Measurements from ENCODE around the gene USP43. TPM values are rescaled to one million over a fixed set of nuclear protein-coding genes. Genes with fewer than 3 reads are reported as not detected.
"Not testable (repeated sequence)": the region's sequence is repeated elsewhere in the genome, so short reads cannot be mapped to it uniquely, and the experiment has no call there.

Gene USP43
- total RNA-seq = under 1 TPM; 0.20 to 0.84 (median 0.26) TPM

- no peak for DNase-seq (ENCODE audit: low spot score in 2 of 2)
- Histone ChIP-seq H3K27me3 (peaks cover 0 to 42% of the 10 kb centered on the region in 2 donors), H3K27ac (peak within 1 kb of the TSS in 1 of 4 donors; percentile 74), H3K4me1 (peaks cover 0 to 22% (median 4%) of the 10 kb centered on the region in 4 donors), H3K9me3 (no peaks in the 10 kb centered on the region), H3K36me3 (no peaks in the 10 kb centered on the region), H3K4me3 (peak within 1 kb of the TSS; percentile 5 to 51 (median 37))
- WGBS, 2 donors = 0 to 2% methylated on average over 10 to 37 of the region's 72 CpGs
- no peak for TF ChIP-seq CTCF (IDR thresholded peaks at IDR 0.05)
- TF ChIP-seq POLR2A (IDR thresholded peaks at IDR 0.05) = no peak
- TF ChIP-seq EP300 (IDR thresholded peaks at IDR 0.05) = no peak
These were observed at the start of gene USP43 for GRCh38 chr17:9644910-9645751. USP43 (plus strand) TSS chr17:9645517; CDS start chr17:9645633, 116 bp downstream.

- H3K27me3 ChIP-seq; DNase-seq (ENCODE audit: low spot score in 2 of 2); H3K27ac ChIP-seq; H3K9me3 ChIP-seq; H3K36me3 ChIP-seq; H3K4me3 ChIP-seq; H3K4me1 ChIP-seq: not testable (repeated sequence)
- WGBS, 2 donors = 90 to 95% methylated on average over 5 of the region's 5 CpGs
These were observed 47.7 kb upstream of the USP43 start for GRCh38 chr17:9597638-9598037.

- DNase-seq (ENCODE audit: low spot score in 2 of 2) = no peak
- 79 to 91% methylated on average over 4 of the region's 4 CpGs for WGBS, 2 donors
- Histone ChIP-seq H3K4me1 (no peaks in the 10 kb centered on the region), H3K36me3 (no peaks in the 10 kb centered on the region), H3K27ac (no peak overlapping the region), H3K4me3 (no peak overlapping the region), H3K9me3 (no peaks in the 10 kb centered on the region), H3K27me3 (no peaks in the 10 kb centered on the region)
- TF ChIP-seq POLR2A (IDR thresholded peaks at IDR 0.05) (no peak), EP300 (IDR thresholded peaks at IDR 0.05) (no peak), CTCF (IDR thresholded peaks at IDR 0.05) (no peak)
These were observed 46.7 kb upstream of the USP43 start for GRCh38 chr17:9598661-9599060.

- WGBS, 2 donors = 85 to 95% methylated on average over 5 of the region's 5 CpGs
These were observed 40.7 kb upstream of the USP43 start for GRCh38 chr17:9604583-9604982.

GRCh38 chr17:9606453-9606852 is 38.9 kb upstream of the USP43 start:
- Histone ChIP-seq H3K27me3 (no peaks in the 10 kb centered on the region), H3K36me3 (no peaks in the 10 kb centered on the region), H3K4me1 (no peaks in the 10 kb centered on the region), H3K9me3 (no peaks in the 10 kb centered on the region), H3K27ac (no peak overlapping the region), H3K4me3 (no peak overlapping the region)
- DNase-seq (ENCODE audit: low spot score in 2 of 2) = no peak
- TF ChIP-seq CTCF (IDR thresholded peaks at IDR 0.05) (no peak), EP300 (IDR thresholded peaks at IDR 0.05) (no peak), POLR2A (IDR thresholded peaks at IDR 0.05) (no peak)
- WGBS, 2 donors = 80 to 89% methylated on average over 6 of the region's 6 CpGs

More at GRCh38 chr17:9604583-9604982, 40.7 kb upstream of the USP43 start:
- not testable (repeated sequence) for H3K4me1 ChIP-seq; H3K36me3 ChIP-seq; H3K27me3 ChIP-seq; H3K27ac ChIP-seq; H3K9me3 ChIP-seq; H3K4me3 ChIP-seq; DNase-seq (ENCODE audit: low spot score in 2 of 2)

- 71 to 78% methylated on average over 5 of the region's 5 CpGs for WGBS, 2 donors
- not testable (repeated sequence) for H3K36me3 ChIP-seq; H3K4me3 ChIP-seq; H3K27ac ChIP-seq; DNase-seq (ENCODE audit: low spot score in 2 of 2); H3K27me3 ChIP-seq; H3K4me1 ChIP-seq; H3K9me3 ChIP-seq
These were observed 38.3 kb upstream of the USP43 start for GRCh38 chr17:9607058-9607457.
